RWPE1 (cell line): ENCODE results near the gene SGSM2.

ENCODE experiments used
- CTCF ChIA-PET: fragments of 350-600 bp; sonication (Branson Sonifier 250); formaldehyde crosslinking; extraction: SDS; loops from one replicate; lab custom pipeline; 2021; lab: Yijun Ruan, JAX
- POLR2A ChIA-PET: fragments of 400-600 bp; formaldehyde crosslinking; extraction: SDS; loops from one replicate; lab custom pipeline; 2020; ENCODE audit warnings: antibody characterized with exemption; ENCODE audit not compliant: low non-redundant PET; lab: Yijun Ruan, JAX
- DNase-seq: peaks from one replicate; pipeline ENCODE4 v3.0.0; 2012; ENCODE audit warnings: low spot score
- H3K27ac ChIP-seq: fragments of 450-650 bp; 2 replicates; pipeline ENCODE4 v1.5.1; 2017
- TF ChIP-seq, protein P1 (sequence below): fragments of 450-650 bp; conservative IDR thresholded peaks from 2 replicates; pipeline ENCODE4 v1.5.1; 2017; ENCODE audit warnings: low read depth, mild to moderate bottlenecking

Gene SGSM2

DNA sequence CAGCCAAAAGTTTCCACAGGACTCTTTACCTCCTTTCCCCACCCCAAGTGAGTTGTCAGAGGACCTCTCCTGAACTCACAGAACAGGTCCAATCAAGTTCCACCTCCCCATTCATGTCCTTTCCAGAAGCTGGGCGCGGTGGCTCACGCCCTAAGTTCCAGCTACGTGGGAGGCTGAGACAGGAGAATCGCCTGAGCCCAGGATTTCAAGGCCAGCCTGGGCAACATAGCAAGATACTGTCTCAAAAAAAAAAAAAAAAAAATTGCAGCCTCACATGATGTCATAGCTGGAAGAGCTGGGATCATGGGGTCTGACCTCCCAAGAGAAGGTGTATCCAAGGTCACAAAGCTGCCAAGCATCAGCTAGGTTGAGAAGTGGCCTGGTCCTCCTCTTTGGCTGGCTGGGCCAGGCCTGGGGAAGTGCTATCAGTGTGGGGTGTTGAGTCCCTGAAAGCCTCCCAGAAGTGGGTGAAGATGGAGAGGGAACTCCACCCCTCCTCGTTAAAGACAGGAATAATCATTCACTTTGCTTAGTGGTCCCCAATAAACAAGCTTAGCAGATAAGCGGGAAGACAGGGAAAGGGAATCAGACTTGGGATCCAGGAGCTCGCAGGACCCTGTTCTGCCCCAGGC, 69.1 kb downstream of the SGSM2 start:
- POLR2A ChIA-PET = interaction anchor here (1.6 kb wide), 1 partner anchor 14 kb away, joined by 4 read pairs; no protein-coding TSS in a partner anchor
- H3K27ac ChIP-seq = peak overlapping the region; percentile 99
- DNase-seq = no peak
- TF ChIP-seq, protein P1, sequence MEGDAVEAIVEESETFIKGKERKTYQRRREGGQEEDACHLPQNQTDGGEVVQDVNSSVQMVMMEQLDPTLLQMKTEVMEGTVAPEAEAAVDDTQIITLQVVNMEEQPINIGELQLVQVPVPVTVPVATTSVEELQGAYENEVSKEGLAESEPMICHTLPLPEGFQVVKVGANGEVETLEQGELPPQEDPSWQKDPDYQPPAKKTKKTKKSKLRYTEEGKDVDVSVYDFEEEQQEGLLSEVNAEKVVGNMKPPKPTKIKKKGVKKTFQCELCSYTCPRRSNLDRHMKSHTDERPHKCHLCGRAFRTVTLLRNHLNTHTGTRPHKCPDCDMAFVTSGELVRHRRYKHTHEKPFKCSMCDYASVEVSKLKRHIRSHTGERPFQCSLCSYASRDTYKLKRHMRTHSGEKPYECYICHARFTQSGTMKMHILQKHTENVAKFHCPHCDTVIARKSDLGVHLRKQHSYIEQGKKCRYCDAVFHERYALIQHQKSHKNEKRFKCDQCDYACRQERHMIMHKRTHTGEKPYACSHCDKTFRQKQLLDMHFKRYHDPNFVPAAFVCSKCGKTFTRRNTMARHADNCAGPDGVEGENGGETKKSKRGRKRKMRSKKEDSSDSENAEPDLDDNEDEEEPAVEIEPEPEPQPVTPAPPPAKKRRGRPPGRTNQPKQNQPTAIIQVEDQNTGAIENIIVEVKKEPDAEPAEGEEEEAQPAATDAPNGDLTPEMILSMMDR = no peak
- CTCF ChIA-PET = interaction anchor here (1.5 to 2.2 kb wide), 2 partner anchors 9 to 23 kb away, joined by 5 to 21 read pairs; no protein-coding TSS in a partner anchor

DNA sequence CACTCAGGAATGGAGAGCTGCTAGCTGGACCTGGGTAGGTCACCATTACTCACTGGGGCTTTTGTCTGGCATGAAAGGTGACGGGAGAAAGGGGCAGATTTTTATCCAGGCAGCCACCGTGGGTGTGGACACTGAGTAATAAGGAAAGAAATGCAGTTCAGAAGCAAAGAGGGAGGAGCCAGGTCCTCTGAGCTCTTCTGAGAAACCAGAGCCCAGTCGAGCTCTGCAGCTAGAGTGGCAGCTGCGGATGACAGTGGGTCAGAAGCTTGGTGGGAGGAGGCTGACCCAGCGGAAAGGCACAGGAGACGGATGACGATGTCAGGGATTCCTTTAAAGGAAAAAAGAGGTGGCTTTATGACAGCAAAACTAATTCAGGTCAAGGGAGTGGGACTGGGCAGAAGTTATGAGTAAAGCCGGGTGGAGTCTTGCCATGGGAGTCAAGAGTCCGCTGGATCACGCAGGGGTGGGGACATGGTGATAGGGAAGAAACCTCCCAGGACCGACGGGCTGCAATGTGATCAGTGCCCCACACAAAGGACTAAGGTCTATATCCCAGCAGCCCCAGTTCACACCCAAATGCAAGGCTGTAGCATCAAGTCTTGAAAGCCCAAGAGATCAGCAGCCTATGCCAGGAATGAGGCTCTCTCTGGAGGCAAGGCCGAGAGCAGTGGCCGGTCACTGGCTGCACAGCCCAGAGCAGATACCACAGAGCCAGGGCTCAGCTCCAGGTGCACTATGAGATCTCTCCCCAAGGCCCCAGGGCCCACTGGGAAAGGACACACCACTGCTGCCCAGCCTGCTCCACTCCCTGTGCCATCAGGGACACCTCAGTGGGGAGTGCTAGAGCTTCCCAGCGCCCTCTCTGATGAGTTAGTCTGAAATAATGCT, 69.8 kb downstream of the SGSM2 start:
- TF ChIP-seq, protein P1 = no peak
- ChIA-PET CTCF (interaction anchor here (1.0 to 2.2 kb wide), 3 partner anchors 9 to 24 kb away, joined by 5 to 21 read pairs (median 5); no protein-coding TSS in a partner anchor), POLR2A (interaction anchor here (1.6 kb wide), 1 partner anchor 15 kb away, joined by 4 read pairs; no protein-coding TSS in a partner anchor)
- DNase-seq = peak; percentile 67
- H3K27ac ChIP-seq = peak overlapping the region; percentile 99

DNA sequence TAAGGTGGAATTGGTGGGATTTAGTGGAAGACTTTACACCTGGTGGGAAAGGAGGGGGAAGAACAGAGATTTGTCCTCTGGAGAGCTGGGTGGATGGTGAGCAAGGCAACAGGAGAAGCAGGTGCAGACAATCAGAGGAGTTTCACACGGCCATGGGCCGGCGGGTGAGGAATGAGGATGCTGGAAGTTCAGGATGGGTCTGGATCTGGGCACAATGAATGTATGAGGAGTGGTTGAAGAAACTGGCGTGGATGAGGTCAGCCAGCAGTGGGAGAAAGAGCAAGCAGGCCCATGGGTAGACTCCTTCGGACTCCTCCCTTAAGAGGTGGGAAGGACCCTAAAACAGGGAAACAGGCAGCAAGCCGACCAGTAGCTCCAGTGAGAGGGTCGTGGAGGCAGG, 73.7 kb downstream of the SGSM2 start:
- H3K27ac ChIP-seq = peak overlapping the region; percentile 72
- DNase-seq = no peak
- ChIA-PET CTCF (no interaction called here), POLR2A (no interaction called here)
- TF ChIP-seq, protein P1 = no peak

DNA sequence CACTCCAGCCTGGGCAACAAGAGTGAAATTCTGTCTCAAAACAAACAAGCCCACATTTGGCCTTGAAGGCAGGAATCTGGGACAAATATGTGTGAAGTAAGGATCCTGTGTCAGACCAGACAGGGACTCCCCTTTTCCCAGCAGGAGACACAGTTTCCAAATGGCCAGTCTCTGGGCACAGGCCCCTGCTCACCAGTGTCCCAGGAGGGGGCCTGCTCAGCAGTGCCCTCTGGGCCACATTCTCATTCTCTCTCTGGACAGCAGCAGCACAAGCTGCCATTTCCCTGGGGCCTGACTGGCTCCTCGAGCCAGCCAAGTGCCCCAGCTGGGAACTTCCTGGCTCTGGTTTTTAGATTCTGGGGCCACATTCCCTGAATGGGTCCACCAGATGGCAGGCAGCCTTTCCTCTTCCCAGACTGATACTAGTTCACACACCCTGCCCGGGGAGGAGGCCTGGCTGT, 75.3 kb downstream of the SGSM2 start:
- ChIA-PET POLR2A (no interaction called here), CTCF (interaction anchor here (1.3 kb wide), 1 partner anchor 30 kb away, joined by 7 read pairs; no protein-coding TSS in a partner anchor)
- no peak for DNase-seq
- TF ChIP-seq, protein P1 = no peak
- peak overlapping the region; percentile 72 for H3K27ac ChIP-seq

DNA sequence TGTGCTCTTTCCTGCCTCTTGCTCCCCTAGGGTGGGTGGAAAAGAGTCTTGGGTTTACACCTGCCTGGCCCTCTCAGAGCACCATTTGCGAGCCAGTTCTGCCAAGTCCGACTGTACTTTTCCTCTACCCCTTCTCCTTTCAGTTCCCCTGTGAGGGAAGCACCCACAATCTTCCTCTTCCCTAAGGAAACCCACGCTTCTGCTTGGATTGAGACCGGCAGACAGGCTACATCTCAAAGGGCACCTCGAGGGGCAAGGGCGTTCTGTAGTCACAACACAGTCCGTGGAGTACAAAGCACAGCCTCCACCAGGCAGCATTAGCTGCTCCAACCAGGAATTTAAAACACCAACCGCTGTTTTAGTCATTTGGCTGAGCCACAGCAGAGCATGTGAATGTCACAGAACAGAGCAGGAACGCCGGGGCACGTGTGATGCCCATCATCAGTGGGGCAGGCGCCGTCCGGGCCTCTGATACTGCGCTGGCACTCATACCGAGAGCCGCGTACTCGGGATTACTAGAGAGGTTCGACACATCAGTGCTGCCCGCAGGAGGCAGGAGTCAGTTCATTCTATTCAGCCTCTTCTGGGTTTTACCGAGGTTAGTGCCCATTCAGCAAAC, 77.3 kb downstream of the SGSM2 start:
- H3K27ac ChIP-seq = peak overlapping the region; percentile 51
- ChIA-PET CTCF (no interaction called here), POLR2A (interaction anchor here (0.6 kb wide), 2 partner anchors 111 to 498 kb away, joined by 6 to 10 read pairs; no protein-coding TSS in a partner anchor)
- TF ChIP-seq, protein P1 = no peak
- no peak for DNase-seq
